GM19395 (cell line): ENCODE results near the gene YIPF1.
A peak's percentile ranks its signal among the peaks of the same experiment; 100 is the strongest.
"Not testable (repeated sequence)": the region's sequence is repeated elsewhere in the genome, so short reads cannot be mapped to it uniquely, and the experiment has no call there.

Experiments
- ATAC-seq: cut with Tn5 transposase; IDR thresholded peaks from one replicate; pipeline ENCODE4 v1.9.1; 2021; ENCODE audit warnings: mild to moderate bottlenecking, moderate library complexity; ENCODE audit not compliant: unreplicated experiment

The YIPF1 gene

DNA sequence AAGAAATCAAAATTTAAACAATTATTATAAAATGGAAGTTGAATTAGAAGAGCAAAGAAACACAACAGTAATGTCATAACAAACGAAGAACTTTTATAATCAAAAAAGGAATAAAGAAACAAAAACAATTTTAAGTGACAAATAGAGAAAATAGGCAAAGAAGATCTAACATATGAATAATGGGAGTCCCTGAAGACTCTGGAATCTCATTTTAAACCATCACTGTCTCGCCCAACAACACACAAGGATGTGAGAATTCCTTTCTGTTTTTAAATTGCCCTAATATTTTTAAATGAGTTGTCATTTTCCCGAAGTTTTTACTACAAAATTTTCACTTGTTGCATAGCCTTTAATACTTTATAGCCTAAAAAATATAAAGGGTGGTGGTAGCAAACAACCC lies 47.2 kb downstream of the YIPF1 start:
- ATAC-seq, result no peak

DNA sequence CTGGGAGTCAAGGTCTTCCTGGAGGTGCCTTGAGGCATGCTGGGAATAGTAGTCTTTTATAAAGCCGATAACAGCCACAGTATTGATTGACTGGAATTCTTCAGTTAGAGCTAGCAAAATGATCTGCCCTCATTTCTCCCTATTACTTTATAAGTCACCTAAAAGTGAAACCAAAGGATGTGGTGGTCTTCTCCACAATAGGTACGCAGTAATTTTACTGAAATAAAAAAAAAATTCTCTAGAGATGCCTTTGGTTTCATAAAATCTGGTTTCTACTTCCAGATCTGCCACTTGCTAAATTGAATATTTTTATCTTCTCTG lies 51.0 kb downstream of the YIPF1 start:
- no peak for ATAC-seq

DNA sequence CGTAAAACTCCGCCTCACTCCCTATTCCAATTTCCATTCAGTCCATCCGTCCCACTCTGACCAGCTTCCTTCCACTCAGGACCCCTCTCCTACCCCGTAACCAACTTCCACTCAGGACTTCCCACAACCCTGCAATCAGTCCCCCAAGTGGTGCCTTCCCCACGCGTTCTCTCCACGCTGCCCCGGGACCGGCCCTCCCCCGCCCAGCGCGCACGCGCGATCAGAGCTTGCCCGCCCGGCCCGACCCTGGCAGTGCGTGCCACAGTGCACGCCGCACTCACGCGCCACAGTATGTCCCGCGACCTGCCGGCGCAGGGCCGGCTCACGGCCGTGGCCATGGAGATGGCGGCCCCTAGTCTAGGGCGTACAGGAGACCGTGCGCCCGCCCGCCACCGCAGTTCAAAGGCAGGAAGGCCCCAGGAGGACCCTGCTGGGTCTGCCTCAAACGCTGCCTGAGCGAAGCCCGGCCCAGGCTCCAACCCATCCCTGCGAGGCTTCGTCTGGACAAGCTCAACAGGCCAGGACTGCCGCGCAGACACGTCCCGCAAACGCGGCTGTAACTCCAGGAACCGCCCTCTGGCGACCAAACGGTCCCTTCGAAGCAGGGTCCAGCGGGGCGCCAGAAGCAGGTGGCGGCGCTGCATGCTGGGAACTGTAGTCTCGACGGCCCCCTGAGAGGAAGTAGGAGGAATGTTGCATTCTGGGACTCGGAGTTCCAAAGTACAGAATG lies 51.5 kb downstream of the YIPF1 start, which contains the start of gene NDC1:
NDC1 (minus strand) TSS at position 373 of the 730 bp plus-strand sequence; CDS start at position 338, 35 bp downstream.
- ATAC-seq, result peak; percentile 87

DNA sequence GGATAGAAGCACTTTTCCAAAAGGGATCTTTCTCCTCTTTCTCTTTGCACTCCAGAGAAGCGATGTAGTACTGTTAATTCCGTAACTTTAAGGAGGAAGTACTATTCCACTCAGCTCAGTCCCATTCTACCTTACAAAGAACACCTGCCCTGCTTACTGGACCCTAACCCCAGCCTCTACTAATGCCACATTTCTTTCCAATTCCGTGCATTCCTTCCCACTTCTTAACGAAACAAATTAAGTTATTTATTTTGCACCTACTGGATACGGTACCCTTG lies 52.0 kb downstream of the YIPF1 start:
- ATAC-seq, result no peak

DNA sequence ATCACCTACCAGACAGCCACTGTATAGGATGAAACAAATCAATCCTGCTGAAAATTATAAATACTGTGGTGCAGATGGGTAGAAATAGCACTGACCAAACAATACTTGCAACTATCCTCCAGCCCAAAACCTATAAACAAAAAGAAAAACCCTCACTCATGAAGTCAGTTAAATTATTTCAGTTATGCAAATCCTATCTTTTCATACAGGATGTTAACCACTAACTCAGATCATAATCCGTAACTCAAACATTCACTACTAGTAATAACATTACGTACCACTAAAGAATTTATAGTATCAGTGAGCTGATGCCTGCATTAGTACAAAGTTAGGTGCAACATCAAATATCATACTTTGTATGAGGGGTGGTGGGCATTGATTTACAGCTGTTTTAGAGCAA lies 54.1 kb downstream of the YIPF1 start:
- no peak for ATAC-seq

DNA sequence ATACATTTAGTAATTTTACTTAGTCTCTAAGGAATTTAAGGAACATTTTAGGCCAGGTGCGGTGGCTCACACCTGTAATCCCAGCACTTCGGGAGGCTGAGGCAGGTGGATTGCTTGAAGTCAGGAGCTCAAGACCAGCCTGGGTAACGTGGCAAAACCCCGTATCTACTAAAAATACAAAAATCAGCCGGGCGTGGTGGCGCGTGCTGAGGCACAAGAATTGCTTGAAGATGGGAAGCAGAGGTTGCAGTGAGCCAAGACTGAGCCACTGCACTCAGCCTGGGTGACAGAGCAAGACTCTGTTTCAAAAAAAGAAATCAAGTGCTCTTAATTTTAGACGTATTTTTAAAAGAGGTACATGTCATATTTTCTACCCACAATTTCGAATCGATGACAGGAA lies 54.8 kb downstream of the YIPF1 start:
- no peak for ATAC-seq

DNA sequence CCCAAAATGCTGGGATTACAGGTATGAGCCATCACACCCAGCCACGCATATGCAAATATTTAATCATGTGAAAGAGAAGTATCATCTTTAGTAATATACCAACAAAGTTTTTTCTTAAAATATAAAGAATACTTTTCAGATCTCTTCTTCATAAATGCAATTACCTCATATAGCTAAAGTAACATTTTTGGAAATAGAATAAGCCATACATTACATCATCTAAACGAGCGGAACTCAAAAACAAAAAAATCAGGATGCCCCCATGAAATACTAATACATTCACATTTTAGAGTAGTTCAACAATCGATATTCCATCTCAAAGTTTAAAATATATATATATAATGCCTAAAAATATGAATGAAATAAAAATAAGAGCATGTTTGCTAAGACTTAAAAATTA lies 56.2 kb downstream of the YIPF1 start:
- ATAC-seq, result no peak

DNA sequence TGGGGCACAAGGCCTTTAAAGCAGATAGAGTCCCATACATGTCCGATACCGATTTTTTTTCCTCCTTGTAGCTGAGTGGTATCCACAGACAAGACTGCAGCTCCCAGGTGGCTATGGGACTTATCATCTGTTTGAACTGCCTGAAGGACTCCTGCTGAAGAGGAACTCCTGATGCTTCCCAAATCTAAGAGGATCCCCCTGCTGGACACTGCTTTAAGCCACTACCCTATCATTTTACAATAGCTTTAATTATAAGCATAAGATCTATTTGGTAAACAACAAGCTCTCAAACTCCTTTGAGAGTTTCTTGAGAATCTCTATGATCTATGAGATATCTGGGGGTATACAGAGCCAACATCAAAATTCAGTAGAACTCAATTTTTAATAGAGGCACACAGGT lies 63.2 kb downstream of the YIPF1 start:
- no peak for ATAC-seq

DNA sequence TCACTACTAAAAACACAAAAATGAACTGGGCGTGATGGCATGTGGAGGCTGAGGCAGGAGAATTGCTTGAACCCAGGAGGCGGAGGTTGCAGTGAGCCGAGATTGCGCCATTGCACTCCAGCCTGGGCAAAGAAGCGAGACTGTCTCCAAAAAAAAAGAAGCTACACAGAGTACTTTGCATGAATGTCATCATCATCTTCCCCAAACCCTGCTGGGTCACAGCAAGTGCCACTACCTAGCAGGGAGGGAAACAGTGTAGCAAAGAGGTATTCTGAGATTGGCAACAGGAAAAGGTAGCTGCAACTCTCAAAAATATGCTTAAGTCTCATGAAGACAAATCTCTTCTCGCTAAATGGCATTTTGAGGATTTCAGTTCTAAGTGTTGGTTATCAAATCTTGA lies 64.3 kb downstream of the YIPF1 start:
- ATAC-seq, result no peak

DNA sequence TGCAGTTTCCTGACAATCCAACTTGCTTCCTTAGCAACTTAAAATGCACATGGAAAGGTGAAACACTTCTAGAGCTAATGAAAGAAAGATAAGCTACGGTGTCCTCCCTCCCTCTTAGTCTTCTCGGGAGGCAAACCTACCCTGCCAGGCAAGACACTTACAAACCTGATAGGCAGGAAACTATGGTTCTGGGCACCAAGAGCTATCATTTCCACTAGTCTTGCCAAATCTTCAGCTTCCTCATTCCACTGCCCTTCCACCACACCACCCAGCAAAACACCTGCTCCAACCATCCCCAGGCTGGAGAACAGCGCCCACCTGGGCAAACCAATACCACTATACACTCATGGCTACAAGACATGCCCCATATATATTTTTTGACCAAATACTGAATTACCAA lies 66.7 kb downstream of the YIPF1 start:
- ATAC-seq, result no peak

DNA sequence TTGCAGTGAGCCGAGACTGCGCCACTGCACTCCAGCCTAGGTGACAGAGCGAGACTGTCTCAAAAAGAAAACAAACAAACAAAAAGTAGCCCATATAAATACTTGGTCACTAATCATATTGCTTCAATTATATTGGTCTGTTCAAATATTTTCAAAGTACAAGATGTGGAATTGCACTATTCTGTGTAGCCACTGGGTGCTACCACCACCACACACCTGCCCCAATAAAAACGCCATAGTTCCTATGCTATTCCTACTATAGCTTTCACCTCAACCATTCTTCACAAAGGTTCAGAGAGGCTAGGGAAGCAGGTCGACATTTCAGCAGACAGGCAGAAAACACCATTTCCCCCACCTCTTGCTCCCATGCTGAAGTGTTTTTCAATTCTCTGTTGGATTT lies 68.2 kb downstream of the YIPF1 start:
- ATAC-seq, result no peak

DNA sequence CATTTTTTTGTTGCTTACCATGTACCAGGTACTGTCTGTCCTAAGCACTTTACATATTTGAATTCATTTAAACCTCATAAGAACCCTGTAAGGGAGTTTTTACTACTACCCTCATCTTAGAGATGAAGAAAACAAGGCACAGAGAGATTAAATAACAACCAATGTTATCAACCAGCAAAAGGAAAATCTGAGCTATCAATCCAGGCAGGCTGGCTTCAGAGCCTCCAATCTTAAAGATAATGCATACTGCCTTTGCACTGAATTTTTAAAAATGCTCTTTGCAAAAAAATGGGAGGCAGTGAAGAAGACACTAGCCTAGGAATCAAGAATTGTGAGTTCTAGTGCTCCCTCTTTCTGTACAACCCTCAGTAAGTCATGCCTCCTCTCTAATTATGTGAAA lies 70.2 kb downstream of the YIPF1 start:
- no peak for ATAC-seq

DNA sequence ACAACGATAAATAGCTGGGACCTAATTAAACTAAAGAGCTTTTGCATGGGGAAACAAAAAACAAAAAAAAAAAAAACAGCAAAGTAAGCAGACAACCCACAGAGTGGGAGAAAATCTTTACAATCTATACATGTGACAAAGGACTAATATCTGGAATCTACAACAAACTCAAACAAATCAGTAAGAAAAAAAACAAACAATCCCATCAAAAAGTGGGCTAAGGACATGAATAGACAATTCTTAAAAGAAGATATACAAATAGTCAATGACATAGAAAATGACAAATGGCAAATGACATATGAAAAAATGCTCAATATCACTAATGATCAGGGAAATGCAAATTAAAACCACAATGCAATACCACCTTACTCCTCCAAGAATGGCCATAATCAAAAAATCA lies 73.0 kb downstream of the YIPF1 start:
- ATAC-seq, result not testable (repeated sequence)

DNA sequence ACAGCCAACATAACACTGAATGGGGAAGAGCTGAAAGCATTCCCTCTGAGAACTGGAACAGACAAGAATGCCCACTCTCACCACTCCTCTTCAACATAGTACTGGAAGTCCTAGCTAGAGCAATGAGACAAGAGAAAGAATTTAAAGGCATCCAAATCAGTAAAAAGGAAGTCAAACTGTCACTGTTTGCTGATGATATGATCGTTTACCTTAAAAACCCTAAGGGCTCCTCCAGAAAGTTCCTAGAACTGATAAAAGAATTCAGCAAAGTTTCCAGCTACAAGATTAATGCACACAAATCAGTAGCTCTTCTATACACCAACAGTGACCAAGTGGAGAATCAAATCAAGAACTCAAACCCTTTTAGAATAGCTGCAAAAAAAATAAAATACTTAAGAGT lies 74.1 kb downstream of the YIPF1 start:
- ATAC-seq, result not testable (repeated sequence)

DNA sequence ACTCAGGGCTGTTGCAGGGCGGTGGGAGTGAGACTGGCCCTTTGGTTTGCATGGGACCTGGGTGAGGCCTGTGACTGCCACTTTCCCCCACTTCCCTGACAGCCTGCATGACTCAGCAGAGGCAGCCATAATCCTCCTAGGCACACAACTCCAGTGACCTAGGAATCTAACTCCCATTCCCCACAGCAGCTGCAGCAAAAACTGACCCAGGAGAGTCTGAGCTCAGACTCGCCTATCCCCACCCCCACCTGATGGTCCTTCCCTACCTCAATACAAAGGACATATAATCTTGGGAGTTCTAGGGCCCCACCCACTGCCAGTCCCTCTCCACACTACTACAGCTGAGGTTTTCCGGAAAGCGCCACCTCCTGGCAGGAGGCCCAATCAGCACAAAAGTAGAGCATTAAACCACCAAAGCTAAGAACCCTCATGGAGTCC lies 78.2 kb downstream of the YIPF1 start:
- no peak for ATAC-seq

DNA sequence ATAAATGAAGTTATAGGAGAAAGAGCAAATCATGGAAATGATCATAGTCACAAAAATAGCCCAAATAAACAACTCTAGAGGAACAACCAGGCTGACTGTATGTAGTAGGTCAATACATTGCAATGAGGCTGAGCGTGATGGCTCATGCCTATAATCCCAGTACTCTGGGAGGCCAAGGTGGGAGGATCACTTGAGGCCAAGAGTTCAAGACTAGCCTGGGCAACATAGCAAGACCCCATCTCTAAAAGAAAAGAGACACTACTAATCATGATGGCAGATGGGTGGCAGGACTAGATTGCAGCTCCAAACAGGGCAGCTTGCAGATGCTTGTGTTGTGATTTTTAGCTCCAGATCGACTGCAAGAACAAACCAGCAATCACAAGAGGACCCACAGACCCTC lies 79.1 kb downstream of the YIPF1 start:
- ATAC-seq, result no peak

DNA sequence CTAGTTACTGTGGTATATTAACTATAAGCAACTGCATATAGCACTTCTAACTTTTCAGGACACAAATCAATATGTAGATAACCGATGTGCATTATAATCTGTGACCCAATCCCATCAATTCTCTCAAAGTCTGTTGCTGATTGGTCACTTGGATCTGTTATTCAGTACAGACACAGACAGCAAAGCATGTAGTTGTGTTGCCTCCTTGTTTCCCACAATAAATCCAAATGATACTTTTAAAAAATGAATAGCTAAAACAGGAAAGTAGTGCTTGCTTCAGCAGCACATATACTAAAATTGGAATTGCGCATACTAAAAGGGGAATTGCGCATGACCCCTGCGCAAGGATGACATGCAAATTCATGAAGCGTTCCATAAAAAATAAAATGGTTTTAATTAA lies 79.6 kb downstream of the YIPF1 start:
- ATAC-seq, result no peak

DNA sequence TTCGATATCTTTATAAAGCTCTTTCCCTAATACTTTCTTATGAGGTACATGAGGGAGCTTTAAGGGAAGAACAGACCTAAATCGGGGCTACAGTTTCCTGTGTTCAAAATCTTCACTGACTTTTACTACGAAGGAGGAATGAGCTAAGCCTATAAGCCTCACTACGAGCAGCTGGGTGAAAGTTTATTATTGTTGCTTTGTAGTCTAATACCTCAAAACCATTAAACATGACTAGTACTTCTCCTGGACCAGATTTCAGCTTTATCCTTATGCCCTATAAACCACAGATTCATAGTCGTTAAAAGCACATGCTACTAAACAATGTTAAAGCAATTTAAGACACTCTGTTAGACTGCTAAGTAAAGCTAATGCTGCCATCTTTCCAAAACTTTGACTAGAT lies 81.7 kb downstream of the YIPF1 start:
- ATAC-seq, result no peak

DNA sequence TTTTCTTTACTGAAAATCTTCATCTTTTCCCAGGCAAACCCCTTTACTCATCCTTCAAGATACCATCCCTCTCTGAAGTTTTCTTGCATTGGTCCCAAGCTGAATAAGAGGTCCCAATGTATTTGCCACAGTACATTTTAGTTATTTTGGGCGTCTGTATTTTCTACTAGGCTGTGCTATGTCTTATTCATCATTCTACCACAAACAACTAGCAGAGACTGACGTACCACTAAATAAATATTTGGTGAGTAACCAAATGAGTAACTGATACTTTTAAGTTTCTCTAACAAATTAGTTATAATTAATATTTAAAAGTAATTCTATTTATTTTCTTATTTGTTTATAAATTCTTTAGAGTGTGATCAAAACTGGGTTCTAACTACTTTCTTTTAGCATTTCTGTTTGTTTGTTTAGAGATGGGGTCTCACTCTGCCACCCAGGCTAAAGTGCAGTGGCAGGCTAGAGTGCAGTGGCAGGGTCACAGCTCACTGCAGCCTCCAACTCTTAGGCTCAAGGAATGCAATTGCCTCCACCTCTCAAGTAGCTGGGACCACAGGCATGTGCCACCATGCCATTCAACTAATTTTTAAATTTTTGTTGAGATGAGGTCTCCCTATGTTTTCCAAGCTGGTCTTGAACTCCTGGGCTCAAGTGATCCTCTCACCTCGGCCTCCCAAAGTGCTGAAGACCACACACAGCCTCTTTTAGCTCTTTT lies 84.6 kb downstream of the YIPF1 start:
- ATAC-seq, result no peak

DNA sequence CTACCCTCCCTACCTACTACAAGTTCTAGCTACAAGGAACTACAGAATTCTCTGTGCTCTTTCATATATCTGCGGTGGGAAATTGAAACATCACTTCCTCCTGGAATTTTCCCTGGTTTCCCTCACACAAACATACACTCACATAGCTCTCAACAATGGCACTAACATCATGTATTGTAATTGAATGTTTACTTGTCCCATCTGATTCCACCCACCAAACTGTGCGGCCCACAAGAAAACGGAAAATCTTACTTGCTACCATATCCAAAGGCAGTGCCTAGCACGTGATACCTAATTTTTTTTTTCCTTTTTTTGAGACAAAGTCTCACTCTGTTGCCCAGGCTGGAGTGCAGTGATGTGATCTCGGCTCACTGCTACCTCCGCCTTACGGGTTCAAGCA lies 85.4 kb downstream of the YIPF1 start:
- ATAC-seq, result no peak
